HG03575 (cell line): ENCODE results near the gene DCST2.

ENCODE experiments used
- ATAC-seq: cut with Tn5 transposase; IDR thresholded peaks from one replicate; pipeline ENCODE4 v1.9.1; 2021; ENCODE audit not compliant: unreplicated experiment, insufficient number of reproducible peaks, low FRiP score; ENCODE audit errors: extremely low read depth

The DCST2 gene

DNA sequence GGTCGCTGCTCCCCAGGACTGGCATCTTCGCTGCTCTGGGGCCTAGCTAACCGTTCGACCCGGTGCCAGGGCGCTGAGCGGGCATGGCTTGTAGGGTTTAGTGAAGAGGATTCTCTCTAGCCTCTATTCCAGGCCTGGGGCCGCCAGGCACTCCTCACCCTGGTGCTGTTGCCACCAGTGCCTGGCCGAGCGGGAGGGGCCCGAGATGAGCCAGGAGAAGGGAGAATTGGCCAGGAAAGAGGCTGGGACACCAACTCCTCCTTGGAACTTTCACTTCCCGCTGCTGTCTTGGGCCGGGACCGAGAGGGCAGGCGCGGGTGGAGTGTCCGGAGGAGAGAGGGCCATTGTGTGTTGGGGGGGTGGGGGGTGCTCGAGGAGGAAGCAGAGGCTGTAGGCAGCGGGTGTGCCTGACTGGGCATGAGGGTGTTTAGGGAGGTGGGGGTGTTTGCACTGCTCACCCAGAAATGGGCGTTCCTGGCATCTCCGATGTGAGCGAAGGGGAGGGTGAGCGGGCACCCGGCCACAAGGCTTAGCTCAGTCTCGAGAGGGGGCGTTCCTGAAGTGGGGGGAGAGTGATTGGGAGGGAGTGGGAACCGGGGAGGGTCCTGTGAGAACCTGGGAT lies 18.3 kb upstream of the DCST2 start:
- ATAC-seq = no peak

DNA sequence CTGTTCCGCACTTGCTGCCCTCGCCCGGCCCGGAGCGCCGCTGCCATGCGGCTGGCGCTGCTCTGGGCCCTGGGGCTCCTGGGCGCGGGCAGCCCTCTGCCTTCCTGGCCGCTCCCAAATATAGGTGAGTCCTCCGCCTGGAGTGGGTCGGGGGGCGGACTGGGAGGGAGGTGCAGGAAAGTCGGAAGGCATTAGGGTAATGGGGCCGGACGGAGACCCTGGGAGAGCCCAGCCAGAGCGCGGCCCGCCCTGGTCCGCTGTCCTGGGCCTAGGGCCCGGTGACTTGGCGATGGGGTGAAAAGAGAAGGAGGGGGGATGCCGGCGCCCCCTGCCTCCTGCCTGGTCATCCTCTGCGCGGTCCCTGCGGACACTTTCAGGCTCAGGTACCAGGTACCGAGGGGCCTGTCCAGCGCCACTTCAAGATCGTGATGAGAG lies 17.8 kb upstream of the DCST2 start:
- ATAC-seq = no peak

DNA sequence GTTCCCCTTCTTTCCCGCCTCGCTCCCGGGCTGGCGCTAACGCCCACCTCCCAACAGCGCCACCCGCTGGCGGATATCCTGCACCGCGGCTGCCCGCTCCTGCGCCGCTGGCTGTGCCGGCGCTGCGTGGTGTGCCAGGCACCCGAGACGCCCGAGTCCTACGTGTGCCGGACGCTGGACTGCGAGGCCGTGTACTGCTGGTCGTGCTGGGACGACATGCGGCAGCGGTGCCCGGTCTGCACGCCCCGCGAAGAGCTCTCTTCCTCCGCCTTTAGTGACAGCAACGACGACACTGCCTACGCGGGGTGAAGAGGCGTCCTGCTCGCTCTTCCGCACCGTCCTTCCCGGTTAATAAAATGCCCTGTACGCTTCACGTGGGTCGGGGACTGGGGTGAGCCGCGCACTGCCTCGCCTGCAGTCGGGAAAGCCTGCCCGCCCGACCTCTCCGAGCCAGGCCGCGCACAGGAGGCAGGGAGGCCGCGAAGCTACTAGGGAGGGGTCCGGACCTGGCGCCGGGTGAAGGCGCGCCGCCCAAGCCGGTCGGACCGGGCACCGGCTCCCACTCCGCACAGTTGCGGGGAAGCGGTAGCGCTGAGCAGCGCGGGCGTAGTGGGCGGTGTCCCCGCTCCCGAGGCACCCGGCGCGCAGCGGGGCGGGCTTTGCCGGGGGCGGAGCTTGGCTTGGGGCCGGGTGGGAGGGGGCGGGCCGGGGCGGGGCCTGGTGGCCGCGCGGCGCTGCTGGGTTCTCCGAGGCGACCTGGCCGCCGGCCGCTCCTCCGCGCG lies 17.2 kb upstream of the DCST2 start, which contains the start of gene ADAM15:
Gene ADAM15, plus strand, starts transcription at position 757 of the 782 bp plus-strand sequence. CDS start 71 bp downstream, outside the sequence.
- ATAC-seq = no peak

DNA sequence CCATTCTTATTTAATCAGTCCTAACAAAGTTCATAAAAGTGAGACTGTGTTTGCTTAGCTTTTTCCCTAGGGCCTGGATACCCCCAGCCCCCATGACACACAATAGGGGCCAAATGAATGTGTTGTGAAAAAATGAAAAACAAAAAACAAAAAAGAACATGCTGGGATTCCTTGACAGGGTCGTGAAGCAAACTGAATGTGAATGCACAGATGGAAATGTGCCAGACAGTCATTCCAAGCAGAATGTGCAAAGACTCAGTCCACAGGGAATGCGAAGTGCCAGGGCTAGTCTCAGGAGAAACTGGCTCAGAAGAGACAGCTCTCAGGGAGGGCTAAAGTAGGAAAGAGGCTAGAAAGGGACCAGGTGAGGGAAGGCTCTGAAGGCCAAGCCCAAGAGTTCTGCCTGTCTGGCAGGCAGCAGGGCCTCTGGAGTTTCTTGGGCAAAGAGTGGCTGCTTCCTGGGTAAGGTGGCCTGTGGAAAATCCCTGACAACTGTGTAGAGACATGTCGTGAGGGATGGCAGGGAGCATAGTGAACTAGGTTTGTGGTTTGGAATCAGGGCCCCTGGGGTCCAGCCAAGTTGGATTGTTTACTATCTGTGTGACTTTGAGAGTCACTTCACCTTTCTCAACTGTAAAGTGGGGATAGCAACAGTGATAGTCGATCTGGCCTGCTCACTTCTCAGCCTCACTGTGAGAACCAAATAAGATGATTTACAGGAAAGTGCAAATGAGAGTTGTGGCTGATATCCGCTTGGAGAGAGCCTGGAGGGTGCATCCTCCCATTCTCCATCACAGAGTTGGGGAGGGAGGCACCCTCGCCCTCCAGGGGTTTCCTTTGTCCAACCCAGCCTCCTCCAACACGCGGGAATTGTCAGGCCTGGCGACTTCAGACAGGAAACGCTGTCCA lies 16.3 kb upstream of the DCST2 start:
- no peak for ATAC-seq

DNA sequence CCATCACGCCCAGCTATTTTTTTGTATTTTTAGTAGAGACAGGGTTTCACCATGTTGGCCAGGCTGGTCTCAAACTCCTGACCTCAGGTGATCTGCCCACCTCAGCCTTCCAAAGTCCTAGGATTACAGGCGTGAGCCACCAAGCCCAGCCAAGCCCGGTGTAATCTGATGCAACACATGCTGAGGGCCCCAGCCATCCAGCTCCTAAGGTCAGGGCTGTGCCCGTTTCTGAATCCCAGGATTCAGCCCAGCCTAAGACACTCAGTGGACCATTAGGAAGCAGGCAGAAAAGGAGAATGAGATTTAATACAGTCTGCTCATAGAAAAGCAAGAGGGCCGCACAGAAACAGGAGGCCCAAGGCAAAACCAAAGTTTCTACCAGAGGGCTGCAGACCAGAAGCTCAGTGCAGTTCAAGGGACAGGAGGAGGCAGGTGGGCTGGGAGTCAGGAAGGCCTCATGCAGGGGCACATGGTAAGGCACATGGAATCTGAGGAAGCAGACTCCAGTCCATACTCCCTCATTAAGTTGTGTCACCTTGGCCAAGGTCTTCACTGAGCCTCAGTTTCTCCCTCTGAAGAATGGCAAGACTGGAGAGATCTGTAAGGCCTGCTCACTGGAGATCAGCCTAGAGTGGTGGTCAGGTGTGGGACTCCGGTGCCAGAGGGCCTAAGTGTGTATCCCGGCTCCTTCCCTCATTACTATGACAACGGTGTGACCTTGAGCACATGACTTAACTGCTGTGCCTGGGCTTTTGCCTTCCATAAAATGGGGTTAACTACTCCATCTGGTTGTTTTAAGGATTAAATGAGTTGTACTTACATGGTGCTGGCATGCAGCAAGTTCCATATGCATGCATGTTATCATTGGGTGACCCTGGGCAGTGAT lies 15.1 kb upstream of the DCST2 start:
- ATAC-seq = no peak

DNA sequence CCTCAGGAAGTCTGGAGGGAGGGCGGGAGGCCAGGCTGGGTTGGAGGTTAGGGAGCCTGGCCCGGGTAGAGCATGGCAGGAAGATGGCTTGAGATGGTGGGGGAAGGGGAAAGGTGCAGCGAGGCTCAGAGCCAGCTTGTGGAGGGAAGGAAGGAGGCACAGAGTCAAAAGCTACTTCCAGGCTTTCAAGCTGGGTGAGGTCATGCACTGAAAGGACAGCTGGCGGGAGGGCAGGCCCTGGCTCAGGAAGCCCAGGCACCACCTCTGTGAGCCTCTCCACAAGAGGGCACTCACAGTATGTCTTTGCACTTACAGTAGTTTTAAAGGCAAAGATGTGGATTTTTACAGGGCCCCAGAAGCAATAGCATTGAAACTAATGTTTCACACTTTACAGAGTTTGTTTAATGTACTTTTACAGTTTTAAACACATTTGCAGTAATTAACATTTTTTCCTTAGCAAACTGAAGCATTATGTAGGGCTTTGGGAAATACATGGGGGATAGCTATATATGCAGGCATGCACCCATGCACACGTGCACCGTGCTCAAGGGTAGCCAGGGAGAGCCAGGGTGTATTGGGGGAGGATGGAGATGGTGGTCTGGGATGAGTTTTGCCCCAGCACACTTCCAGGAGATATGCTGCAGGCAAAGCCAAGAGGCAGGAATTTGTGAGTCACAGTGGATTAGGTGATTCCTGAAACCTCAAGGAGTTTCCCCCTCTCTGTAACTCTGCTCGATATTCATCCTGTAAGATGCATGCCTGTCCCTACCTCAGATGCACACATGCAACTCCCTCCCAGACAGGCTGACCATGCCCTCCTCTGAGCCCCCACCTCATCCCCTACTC lies 11.5 kb upstream of the DCST2 start:
- ATAC-seq = no peak

DNA sequence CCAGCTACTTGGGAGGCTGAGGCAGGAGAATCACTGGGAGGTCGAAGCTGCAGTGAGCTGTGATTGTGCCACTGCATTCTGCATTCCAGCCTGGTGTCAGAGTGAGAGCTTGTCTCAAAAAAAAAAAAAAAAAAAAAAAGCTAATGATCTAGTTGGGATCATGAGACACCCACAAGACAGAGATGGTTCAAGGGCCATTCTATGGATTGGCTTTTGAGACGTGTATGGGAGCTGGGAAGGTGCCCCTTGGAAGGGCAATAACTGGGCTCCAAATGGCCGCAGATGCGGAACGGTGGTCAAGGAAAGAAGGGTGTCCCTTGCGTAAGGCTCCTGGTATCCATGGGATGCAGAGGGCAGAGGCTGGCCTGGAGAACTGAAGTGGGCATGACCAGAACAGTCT lies 10.8 kb upstream of the DCST2 start:
- no peak for ATAC-seq

DNA sequence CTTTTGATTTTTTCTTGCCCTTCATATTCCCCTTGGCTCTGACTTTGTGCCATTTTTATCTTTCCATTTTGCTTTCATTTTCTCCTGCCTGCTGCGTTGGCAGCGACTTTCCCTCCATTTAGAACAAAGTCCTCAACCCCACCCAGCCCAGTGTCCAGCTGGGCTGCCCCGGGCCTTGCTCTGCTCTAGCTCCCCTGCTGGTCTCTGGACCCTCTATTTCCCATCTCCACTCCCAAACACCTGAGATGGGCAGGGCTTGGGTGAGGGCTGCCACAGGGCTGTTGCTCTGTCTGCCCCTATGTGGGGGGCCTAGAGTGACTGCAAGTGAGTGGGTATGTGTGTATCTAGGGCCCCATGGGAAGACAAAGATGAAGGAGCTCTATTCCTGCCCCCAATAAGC lies 10.2 kb upstream of the DCST2 start:
- no peak for ATAC-seq

DNA sequence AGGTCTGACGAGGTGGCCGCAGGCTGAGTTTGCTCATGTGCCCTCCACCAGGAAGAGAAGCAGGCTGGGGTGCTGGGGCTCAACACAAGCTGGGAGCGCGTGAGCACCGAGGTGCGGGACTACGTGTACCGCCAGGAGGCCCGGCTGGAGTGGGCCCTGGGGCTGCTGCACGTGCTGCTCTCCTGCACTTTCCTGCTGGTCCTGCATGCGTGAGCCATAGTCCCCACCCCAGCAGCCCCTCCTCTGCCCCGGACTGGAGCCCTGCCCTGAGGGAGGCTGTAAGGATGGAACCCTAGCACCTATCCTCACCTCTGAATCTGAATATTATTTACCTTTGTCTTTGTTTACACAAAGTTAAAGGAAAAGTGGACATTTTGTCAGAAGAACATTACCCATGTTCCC lies 9.7 kb upstream of the DCST2 start:
- ATAC-seq = no peak

DNA sequence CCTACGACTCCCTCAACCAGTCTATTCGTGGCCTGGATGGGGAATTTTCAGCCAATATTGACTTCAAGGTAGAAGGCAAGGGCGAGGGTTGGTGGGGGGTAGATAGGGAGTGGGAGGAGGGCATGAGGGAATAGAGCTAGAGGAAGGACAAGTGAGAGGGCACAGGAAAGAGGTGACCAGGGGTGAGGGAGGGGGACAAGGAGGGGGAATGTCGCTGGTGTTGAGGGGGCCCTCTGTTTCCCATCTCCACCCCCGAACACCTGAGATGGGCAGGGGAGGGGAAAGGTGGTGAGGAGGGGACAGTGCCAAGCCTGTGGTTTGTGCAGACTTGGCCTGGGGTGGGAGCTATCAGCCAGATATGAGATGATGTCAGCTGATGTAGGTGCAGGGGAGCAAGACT lies 9.2 kb upstream of the DCST2 start:
- no peak for ATAC-seq

DNA sequence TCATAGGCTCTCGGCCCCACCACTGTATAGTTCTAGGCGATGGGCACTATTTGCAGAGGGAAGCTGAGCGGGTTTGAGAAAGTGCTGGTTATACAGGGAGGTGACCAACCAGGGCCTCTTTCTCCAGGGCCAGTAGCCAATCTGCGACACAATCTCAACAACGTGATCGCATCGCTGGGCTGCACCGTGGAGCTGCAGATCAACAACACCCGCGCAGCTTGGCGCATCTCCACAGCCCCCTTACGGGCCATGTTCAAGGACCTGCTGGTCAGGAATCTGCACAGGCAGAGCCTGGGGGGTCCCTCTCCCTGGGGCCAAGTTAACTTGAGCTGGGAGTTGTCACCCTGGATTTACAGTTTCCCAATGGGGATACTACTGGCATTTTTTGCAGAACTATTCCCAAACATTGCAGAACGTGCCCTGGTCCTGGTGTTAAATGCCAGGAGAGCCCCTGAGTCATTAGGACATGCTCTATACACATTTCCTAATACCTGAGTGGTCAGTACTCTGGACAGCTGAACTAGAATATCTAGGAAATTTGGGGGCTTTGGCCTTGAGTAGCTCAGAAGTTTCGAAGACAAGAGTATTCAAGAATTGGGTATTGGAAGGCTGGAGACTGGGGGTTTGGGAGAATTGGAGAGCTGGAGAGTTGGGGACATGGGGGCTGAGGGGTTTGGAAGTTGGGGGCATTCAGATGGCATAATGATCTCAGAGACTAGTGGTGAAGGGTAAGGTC lies 6.9 kb upstream of the DCST2 start:
- no peak for ATAC-seq

DNA sequence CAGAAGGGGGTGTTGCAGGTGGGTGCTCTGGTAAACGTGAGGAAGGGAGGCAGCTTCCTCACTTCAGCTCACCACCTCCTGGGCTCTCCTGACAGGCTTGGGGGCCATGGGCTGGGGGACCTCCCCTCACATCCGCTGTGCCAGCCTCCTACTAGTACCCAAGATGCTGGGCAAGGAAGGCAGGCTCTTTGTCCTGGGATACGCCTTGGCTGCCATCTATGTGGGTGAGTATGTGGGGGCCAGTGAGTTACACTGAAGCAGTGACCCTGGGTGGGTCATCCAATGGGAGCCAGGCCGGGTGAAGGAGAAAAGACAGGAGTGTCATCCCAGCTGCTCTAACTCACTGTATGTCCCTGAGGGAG lies 5.7 kb upstream of the DCST2 start:
- no peak for ATAC-seq

DNA sequence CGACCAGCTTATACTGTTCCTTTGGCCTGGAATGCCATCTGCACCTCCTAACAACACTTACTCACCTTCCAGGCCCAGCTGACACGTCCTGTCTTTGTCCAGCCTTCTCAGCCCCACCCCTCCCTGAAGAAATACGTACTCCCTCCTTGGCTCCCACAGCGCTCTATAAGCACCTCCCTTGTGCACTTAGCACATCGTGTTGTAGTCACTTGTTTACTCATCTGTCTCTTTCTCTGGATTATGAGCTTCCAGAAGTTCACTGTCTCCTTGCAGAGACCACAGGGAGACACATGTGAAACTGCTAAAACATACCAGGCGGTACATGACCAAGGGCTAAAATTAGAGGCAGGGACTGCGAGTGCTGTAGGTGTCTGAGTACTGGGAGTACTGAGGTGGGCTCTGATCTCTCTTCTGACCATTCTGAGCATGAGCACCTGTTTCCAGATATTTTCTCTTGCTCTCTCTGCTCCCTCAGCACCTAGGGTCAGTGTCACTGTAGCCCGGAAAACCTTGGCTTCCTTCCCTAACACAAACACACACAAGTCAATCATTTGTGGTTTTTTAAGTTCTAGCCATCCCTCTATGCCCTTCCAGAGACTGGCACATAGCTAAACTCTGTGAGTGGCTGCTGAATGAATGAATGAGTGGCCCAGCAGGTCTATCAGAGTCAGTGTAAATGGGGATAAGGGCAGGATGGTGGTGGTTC lies 5.2 kb upstream of the DCST2 start:
- ATAC-seq = no peak

DNA sequence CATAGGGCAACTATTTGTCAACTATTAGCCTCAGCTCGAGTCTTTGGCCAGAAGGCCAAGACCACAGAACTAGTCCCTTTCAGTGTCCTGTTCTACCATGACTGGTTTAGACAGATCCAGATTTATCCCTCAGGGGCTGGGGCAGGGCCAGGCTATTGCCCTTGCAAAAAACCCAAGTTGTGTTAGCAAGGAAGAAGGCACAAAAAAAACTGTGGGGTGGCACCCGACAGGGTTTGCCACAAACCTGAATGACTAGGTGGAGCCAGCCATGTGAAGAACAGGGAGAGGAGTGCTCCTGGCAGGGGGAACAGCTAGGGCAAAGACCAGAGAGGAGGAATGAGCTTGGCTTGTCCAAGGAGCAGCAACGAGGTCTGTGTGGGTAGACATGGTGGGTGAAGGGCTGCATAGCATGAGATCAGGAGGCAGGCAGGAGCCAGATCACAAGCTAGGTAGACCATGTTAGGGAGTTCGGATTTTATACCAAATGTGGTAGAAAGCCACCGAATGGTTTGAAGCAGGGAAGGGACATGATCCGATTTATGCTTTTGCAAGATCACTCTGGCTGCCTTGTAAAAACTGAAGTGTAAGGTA lies 4.4 kb upstream of the DCST2 start:
- ATAC-seq = no peak

DNA sequence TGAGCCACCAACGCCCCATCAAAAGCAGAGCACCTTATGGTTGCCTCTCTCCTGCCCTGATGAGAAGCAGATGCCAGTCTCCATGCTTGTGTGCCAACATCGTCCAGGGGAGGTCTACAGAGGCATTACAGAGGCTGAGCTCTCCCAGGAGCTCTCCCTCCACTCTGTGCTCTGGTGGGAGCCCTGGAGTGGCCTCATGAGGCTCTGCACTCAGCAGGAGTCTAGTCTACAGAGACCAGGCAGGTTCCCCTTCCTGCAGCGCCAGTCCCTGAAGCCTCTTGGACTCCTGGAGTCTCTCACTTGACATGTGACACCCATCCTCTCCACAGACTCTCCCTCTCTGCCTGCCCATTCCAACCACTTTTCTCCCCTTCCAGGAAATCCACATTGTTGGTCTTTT lies 3.5 kb upstream of the DCST2 start:
- no peak for ATAC-seq

DNA sequence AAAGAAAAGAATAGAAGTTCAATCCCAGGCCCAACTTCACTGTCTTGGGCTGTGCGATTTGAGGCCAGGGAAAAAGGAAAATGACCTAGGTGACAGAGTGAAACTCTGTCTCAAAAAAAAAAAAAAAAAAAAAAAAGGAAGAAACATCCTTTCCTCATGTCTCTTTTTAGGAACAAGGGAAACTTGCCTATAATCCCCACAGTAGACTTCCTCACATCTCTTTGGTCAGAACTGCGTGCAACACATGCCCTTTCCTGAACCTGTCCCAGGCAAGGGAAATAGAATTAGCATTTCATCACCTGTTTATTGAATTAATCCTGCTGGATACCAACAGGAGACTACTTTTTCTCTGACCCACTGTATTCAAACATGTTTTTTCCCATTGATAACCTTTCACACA lies 2.4 kb upstream of the DCST2 start:
- ATAC-seq = no peak
